GM20000 (cell line): Measurements from ENCODE around the gene TSC2.

Experiments
- DNase-seq: peaks from one replicate; pipeline ENCODE4 v3.0.0; 2012; ENCODE audit warnings: low spot score
- CTCF ChIP-seq: IDR thresholded peaks from 2 replicates; pipeline ENCODE4 v1.5.1; 2012; ENCODE audit warnings: mild to moderate bottlenecking, control low read depth; ENCODE audit errors: extremely low read depth, missing control alignments

Gene TSC2

GRCh38 chr16:2086106-2086742 lies 38.4 kb downstream of the TSC2 start:
- TF ChIP-seq CTCF, result no peak
- DNase-seq, result no peak

GRCh38 chr16:2086812-2087747 lies 39.3 kb downstream of the TSC2 start:
- no peak for TF ChIP-seq CTCF
- no peak for DNase-seq

GRCh38 chr16:2087748-2088631 lies 40.2 kb downstream of the TSC2 start:
- no peak for TF ChIP-seq CTCF

GRCh38 chr16:2088759-2089358 lies 41.1 kb downstream of the TSC2 start:
- TF ChIP-seq CTCF, result no peak
- DNase-seq, result no peak

More at GRCh38 chr16:2087748-2088631, 40.2 kb downstream of the TSC2 start:
- no peak for DNase-seq

- no peak for DNase-seq
- no peak for TF ChIP-seq CTCF
These were observed 42.1 kb downstream of the TSC2 start for GRCh38 chr16:2089706-2090480.

- no peak for TF ChIP-seq CTCF
- no peak for DNase-seq
These were observed 42.6 kb downstream of the TSC2 start for GRCh38 chr16:2090481-2090776.
